Heart left ventricle (tissue), 16 donors: ENCODE measurements around the gene CDH26. TPM values are rescaled to one million over a fixed set of nuclear protein-coding genes. Genes with fewer than 3 reads are reported as not detected.
"Not testable (repeated sequence)": the region's sequence is repeated elsewhere in the genome, so short reads cannot be mapped to it uniquely, and the experiment has no call there.

Experiments
- ATAC-seq, 4 donors: fragments of 200-7000 bp; cut with Tn5 transposase; one replicate each; pipeline ENCODE4 v1.9.1; 2020 to 2022; ENCODE audit warnings: moderate library complexity in 4 of 4, mild to moderate bottlenecking in 3 of 4, moderate number of reproducible peaks in 1 of 4
- DNase-seq, 5 donors: peaks; one replicate each; pipeline ENCODE4 v3.0.0-alpha.2; 2020
- H3K27ac ChIP-seq, 12 donors: fragments of 200-600 bp; sonication (generic) in 4 of 12; one replicate each; pipeline versions ENCODE4 v1.5.0 to v1.8.0; 2016 to 2022; ENCODE audit warnings: mild to moderate bottlenecking in 2 of 12
- H3K27me3 ChIP-seq, 9 donors: fragments of 200-600 bp; sonication (generic) in 2 of 9; one replicate each; pipeline versions ENCODE4 v1.5.1 to v1.8.0; 2016 to 2022; ENCODE audit warnings: mild to moderate bottlenecking in 3 of 9
- H3K36me3 ChIP-seq, 9 donors: fragments of 200-600 bp; sonication (generic) in 2 of 9; one replicate each; pipeline versions ENCODE4 v1.5.0 to v1.8.0; 2018 to 2022; ENCODE audit warnings: mild to moderate bottlenecking in 2 of 9
- H3K4me1 ChIP-seq, 12 donors: fragments of 200-600 bp; sonication (generic) in 4 of 12; one replicate each; pipeline versions ENCODE4 v1.5.0 to v1.8.0; 2016 to 2022; ENCODE audit warnings: mild to moderate bottlenecking in 3 of 12
- H3K4me3 ChIP-seq, 12 donors: fragments of 200-600 bp; sonication (generic) in 4 of 12; one replicate each; pipeline versions ENCODE4 v1.5.0 to v1.8.0; 2017 to 2022; ENCODE audit warnings: mild to moderate bottlenecking in 9 of 12, moderate library complexity in 4 of 12
- H3K9me3 ChIP-seq, 12 donors: fragments of 200-600 bp; sonication (generic) in 4 of 12; one replicate each; pipeline versions ENCODE4 v1.5.0 to v1.8.0; 2016 to 2022; ENCODE audit warnings: mild to moderate bottlenecking in 1 of 12
- POLR2A ChIP-seq, 2 donors: fragments of 450-650 bp; IDR thresholded peaks; one replicate each; pipeline ENCODE4 v1.6.1; 2017; ENCODE audit warnings: antibody characterized with exemption in 2 of 2, mild to moderate bottlenecking in 2 of 2, moderate library complexity in 2 of 2
- WGBS, 4 donors: extraction: QIAGEN DNeasy Blood & Tissue Kit in 2 of 4; methylation state at CpG; one replicate each; pipeline versions ENCODE4 v1.1.5 to v1.1.7; 2013 to 2018; 5-methylcytosine and 5-hydroxymethylcytosine counted together
- intact Hi-C, 10 donors: fragments of 100-400 bp; cut with DNase I; formaldehyde crosslinking; loops; one replicate each; pipeline versions ENCODE4 v1.11.1 to v1.14.2; 2022
- polyA plus RNA-seq, 2 donors: library from polyadenylated mRNA; stranded (reverse); fragments of 200-250 nt; gene quantifications; one replicate each; pipeline ENCODE4 v1.2.3, GENCODE V29; 2013
- total RNA-seq, 9 donors: library from RNA; depleted of rRNA in 2 of 9; stranded (reverse); fragments of >200 nt in 2 of 9; fragmentation: NEBNext Ultra II Directional in 3 of 9; extraction: Animal tissue kit (Norgen Biotek cat#: 25700) in 3 of 9; gene quantifications; one replicate each; pipeline versions ENCODE4 v1.1.0 to v1.2.4, GENCODE V29; 2016 to 2023
- TF ChIP-seq, protein P1 (sequence below), 12 donors: fragments of 200-600 bp; sonication (generic) in 4 of 12; IDR thresholded peaks; one replicate each; pipeline versions ENCODE4 v1.5.0 to v1.8.0; 2018 to 2022; ENCODE audit warnings: antibody characterized with exemption in 12 of 12, mild to moderate bottlenecking in 5 of 12
- donor health status: ischemic (EF 13 %, LVEDD 7.1; RV severe dilation, severe dysfunction).
- donor health status: healthy with polysubstance abuse.
- donor health status: DM: no; HTN: yes; CAD: no.
- donor health status: DM: no; HTN: no; CAD: no.
- donor health status: ischemic (EF 25% LVEDD 6.9; RV normal size, moderate dysfunction).
- donor health status: ischemic (EF 25% LVEDD 5.7; RV mildly dilated, moderate dysfunction).
- donor health status: healthy.
- donor health status: DM: yes; HTN: yes; CAD: no.
- donor health status: ischemic (EF 35%, LVEDD 5.7; RV mildly dilated, moderate dysfunction).
- donor health status: nonischemic (EF 11% LVEDD 7.7; RV severe dilation, severe dysfunction).
- donor health status: DM: yes; HTN: yes; CAD: no.
- donor health status: PGD.
- donor health status: ischemic (EF 29% LVEDD 5.4; RV normal size, mild dysfunction).
- donor health status: nonischemic (EF 23%, LVEDD 6.1; RV moderate dilation, normal function).

CDH26 gene
- total and polyA plus RNA-seq, 11 donors, result 0.30 to 2.0 (median 0.98) TPM

DNA sequence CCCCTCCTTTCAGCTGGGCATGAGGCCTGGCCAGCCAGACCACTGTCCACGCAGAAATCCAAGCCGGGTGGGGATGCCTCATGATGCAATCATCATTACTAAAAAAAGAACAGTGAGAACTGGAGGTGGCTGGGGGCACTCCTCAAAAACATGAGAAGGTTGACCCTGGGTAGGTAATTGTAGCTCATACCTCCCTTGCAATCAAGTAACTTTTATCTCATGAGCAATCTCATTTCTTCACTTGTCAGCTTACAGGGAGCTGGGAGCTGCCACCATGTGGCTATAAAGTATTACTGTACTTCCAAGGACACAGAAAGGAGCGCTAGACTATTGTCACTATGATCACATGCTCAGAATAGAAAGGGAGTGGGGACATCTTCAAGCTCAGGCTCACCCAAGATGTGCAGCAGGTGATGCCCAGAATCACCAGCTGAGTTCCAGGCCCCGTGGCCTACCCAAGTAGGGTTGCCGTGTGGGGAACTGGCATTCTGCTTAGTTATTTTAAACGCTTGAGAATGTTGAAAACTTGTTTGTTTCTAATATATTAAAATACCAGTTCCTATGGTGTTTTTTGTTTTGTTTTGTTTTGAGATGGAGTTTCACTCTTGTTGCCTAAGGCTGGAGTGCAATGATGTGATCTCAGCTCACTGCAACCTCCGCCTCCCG, 3.0 kb upstream of the CDH26 start:
- H3K4me1 ChIP-seq, result no peaks in the 10 kb centered on the region
- TF ChIP-seq POLR2A (IDR thresholded peaks at IDR 0.05), result no peak
- TF ChIP-seq, protein P1, sequence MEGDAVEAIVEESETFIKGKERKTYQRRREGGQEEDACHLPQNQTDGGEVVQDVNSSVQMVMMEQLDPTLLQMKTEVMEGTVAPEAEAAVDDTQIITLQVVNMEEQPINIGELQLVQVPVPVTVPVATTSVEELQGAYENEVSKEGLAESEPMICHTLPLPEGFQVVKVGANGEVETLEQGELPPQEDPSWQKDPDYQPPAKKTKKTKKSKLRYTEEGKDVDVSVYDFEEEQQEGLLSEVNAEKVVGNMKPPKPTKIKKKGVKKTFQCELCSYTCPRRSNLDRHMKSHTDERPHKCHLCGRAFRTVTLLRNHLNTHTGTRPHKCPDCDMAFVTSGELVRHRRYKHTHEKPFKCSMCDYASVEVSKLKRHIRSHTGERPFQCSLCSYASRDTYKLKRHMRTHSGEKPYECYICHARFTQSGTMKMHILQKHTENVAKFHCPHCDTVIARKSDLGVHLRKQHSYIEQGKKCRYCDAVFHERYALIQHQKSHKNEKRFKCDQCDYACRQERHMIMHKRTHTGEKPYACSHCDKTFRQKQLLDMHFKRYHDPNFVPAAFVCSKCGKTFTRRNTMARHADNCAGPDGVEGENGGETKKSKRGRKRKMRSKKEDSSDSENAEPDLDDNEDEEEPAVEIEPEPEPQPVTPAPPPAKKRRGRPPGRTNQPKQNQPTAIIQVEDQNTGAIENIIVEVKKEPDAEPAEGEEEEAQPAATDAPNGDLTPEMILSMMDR (IDR thresholded peaks at IDR 0.05), result peak in 9 of 12 donors; percentile 16 to 44 (median 29)
- WGBS, 4 donors, result 72 to 78% (median 75%) methylated on average over 8 of the region's 8 CpGs
- peaks cover 0 to 29% (median 9%) of the 10 kb centered on the region in 9 donors for H3K36me3 ChIP-seq
- H3K4me3 ChIP-seq, result no peak overlapping the region
- H3K27ac ChIP-seq, result no peak overlapping the region
- no peaks in the 10 kb centered on the region for H3K27me3 ChIP-seq
- H3K9me3 ChIP-seq, result no peaks in the 10 kb centered on the region
- DNase-seq (no peak), ATAC-seq (peak in 3 of 4 donors; percentile 52 to 65 (median 54))
- intact Hi-C loops, result no loop called here

DNA sequence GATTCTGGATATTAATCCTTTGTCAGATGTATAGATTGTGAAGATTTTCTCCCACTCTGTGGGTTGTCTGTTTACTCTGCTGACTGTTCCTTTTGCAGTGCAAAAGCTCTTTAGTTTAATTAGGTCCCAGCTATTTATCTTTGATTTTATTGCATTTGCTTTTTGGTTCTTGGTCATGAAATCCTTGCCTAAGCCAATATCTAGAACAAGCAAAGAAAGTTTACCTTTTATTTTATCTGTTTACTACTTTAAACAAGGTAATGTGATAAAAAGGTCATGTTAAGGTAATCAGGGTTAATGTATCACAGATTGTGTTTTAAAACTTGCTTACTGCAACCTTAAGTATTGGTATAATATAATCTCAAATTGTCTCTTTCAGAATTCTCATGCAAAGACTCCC, 655 bp upstream of the CDH26 start:
- H3K27me3 ChIP-seq, H3K27ac ChIP-seq, ATAC-seq, H3K4me3 ChIP-seq, intact Hi-C loops, DNase-seq, H3K4me1 ChIP-seq, H3K36me3 ChIP-seq, H3K9me3 ChIP-seq: not testable (repeated sequence)

DNA sequence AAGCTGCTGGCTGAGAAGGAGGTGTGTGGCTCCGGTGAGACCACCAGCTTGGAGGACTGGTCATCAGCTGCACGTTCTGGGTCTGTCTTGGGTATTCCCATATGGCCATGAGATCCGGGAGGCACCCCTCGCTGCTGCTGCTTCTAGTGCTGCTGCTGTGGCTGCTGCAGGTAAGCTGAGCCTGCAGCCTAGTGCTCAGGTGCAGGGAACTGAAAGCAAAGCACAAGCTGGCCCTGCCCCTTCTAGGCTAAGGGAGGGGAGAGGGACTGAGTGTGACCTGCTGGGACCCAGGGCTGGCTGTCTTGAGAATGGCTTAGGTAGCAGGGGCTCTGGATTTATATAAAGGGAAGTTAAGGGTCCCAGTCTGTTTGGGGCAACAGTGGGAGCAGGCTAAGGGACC, 403 bp downstream of the CDH26 start:
- intact Hi-C loops, result no loop called here
- no peaks in the 10 kb centered on the region for H3K4me1 ChIP-seq
- no peak for DNase-seq
- H3K36me3 ChIP-seq, result peaks cover 0 to 8% (median 0%) of the 10 kb centered on the region in 9 donors
- WGBS, 4 donors, result 90 to 97% (median 93%) methylated on average over 4 of the region's 4 CpGs
- ATAC-seq, result no peak
- H3K4me3 ChIP-seq, result no peak overlapping the region
- no peak overlapping the region for H3K27ac ChIP-seq
- H3K27me3 ChIP-seq, result no peaks in the 10 kb centered on the region
- no peak for TF ChIP-seq POLR2A (IDR thresholded peaks at IDR 0.05)
- TF ChIP-seq, protein P1 (IDR thresholded peaks at IDR 0.05), result no peak
- H3K9me3 ChIP-seq, result no peaks in the 10 kb centered on the region

DNA sequence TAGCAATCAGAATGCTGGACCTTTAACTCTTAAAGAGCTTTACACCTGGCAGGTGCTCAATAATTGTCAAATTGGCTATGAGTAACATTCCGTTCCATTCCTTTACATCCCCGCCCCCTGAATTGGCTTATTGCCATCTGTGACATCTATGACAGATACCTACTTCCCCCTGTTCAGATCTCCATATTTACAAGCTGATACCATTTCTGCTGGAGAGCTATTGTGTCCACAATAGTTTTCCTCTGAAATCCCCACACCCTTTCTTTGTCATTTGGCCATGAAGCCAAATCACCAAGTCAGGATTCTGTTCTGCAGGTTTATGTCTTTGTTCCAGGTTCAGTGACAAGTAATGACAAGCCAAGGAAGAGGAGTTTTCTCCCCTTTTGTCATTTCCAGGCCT, 3.2 kb downstream of the CDH26 start:
- Histone ChIP-seq H3K4me3 (no peak overlapping the region), H3K4me1 (no peaks in the 10 kb centered on the region), H3K36me3 (peaks cover 0 to 8% (median 0%) of the 10 kb centered on the region in 9 donors), H3K27ac (no peak overlapping the region), H3K9me3 (no peaks in the 10 kb centered on the region), H3K27me3 (no peaks in the 10 kb centered on the region)
- intact Hi-C loops, result no loop called here
- 74 to 90% (median 82%) methylated on average over 2 of the region's 2 CpGs for WGBS, 4 donors
- ATAC-seq, result no peak
- TF ChIP-seq POLR2A (IDR thresholded peaks at IDR 0.05), result no peak
- TF ChIP-seq, protein P1 (IDR thresholded peaks at IDR 0.05), result no peak
- DNase-seq, result no peak

DNA sequence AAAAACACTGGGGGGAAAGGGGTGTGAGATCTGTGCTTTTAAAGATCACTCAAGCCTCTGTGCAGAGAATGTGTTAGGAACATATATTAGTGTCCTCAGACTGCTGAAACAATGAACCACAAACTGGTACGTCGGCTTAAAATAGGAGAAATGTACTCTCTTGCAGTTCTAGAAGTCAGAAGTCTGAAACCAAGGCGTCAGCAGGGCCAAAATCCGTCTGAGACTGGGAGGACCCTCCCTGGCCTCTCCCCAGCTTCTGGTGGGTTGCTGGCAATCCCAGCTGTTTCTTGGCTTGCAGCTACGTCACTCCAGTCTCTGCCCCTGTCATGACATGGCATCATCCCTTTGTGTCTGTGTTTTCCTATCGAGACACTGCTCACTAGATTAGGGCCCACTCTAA, 3.9 kb downstream of the CDH26 start:
- 86 to 92% (median 90%) methylated on average over 6 of the region's 6 CpGs for WGBS, 4 donors
- Histone ChIP-seq H3K27ac (no peak overlapping the region), H3K9me3 (no peaks in the 10 kb centered on the region), H3K4me3 (no peak overlapping the region), H3K27me3 (no peaks in the 10 kb centered on the region), H3K36me3 (peaks cover 0 to 8% (median 0%) of the 10 kb centered on the region in 9 donors), H3K4me1 (no peaks in the 10 kb centered on the region)
- intact Hi-C loops, result no loop called here
- ATAC-seq (no peak), DNase-seq (no peak)
- TF ChIP-seq POLR2A (IDR thresholded peaks at IDR 0.05), result no peak
